GM19397 (cell line): Measurements from ENCODE around the gene AASS.

Source experiments
- ATAC-seq: cut with Tn5 transposase; IDR thresholded peaks from one replicate; pipeline ENCODE4 v1.9.1; 2021; ENCODE audit warnings: mild to moderate bottlenecking, moderate library complexity; ENCODE audit not compliant: unreplicated experiment

AASS gene

GRCh38 chr7:122046402-122046801 lies 97.6 kb downstream of the AASS start:
- no peak for ATAC-seq

DNA sequence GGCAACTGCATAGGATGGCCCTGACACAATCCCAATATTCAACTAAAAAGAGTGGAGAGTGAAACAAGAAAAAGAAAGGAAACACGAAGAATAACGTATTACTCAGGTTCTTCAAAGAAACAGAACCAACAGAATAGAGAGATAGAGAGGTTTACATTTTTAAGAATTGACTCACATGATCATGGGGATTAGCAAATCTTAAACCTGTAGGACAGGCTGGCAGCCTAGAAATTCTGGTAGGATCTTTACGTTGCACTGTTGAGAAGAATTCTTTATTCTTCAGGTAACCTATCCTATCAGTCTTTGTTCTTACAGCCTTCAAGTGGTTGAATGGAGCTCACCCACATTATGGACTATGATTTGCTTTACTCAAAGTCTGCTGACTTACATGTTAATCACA lies 103.9 kb downstream of the AASS start:
- no peak for ATAC-seq

DNA sequence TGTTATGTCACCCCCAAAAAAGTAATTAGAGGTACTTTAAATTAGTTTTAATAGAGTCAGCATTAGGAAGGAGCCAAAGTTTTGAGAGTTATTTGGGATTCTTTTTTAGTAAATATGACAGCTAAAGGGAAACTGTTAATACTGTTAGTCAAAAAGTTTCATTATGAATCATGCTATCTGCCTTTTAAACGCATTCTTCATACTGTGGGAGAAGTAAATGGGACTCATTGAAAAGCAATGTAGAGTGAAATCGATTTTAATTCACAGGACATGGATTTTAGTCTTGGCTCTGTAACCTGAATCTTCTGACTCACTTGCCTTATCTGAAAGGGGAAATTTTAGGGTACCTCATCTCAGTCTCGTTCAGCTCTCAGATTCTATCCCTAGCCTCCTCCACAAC lies 105.1 kb downstream of the AASS start:
- ATAC-seq: no peak

DNA sequence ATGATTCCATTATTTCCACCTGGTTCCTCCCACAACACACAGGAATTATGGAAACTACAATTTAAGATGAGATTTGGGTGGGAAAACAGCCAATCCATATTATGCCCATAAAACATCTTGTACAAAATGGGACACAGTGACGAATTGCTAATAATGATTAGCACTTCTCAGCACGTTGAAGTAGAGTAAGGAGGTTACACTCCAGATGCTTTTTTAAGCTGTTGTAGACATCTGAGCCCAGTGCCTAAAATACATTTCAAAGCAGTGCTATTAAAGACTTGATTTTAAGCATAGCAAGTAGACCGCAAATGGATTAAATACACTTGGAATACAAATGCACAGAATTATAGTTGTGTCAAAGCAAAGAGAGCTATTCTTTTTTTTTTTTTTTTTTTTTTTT lies 105.9 kb downstream of the AASS start:
- no peak for ATAC-seq

GRCh38 chr7:122035876-122036275 lies 108.2 kb downstream of the AASS start:
- no peak for ATAC-seq

GRCh38 chr7:122033641-122034040 lies 110.4 kb downstream of the AASS start:
- ATAC-seq: no peak

DNA sequence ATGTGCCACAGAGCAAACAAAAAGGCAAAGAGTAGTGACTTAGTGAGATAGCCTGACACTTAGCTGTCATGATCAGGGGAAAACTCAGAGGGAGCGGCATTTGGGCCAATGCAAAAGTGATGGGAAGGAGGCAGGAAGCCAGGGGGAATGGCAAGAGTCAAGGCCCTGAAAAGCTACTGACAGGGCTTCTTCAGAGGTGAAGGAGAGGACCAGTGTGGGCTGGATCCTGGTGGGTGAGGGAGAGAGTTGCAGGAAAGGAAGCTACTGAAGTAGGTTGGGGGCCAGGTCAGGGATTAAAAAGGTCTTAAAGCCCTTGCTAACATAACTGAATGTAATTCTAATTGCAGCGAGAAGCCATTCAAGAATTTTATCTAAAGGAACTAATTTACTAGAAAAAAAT lies 117.0 kb downstream of the AASS start:
- no peak for ATAC-seq
